AG08395 (cell line): ENCODE results near the gene UBE2C.

Source experiments
- DNase-seq: peaks from one replicate; pipeline ENCODE4 v3.0.0; 2012; ENCODE audit warnings: mixed read lengths, low spot score

The UBE2C gene

GRCh38 chr20:45859916-45860315, 47.5 kb downstream of the UBE2C start:
- DNase-seq: no peak

GRCh38 chr20:45860560-45861220, 48.2 kb downstream of the UBE2C start:
- DNase-seq: no peak

- no peak for DNase-seq
Observed at GRCh38 chr20:45861221-45862075, 49.0 kb downstream of the UBE2C start.

- no peak for DNase-seq
Observed at GRCh38 chr20:45863543-45864470, 51.4 kb downstream of the UBE2C start.

- no peak for DNase-seq
Observed at GRCh38 chr20:45866454-45866853, 54.0 kb downstream of the UBE2C start.
